HEK293T (cell line): ENCODE measurements around the gene ADD1.

Experiments
- ARNT ChIP-seq: fragments of 450-650 bp; IDR thresholded peaks from 2 replicates; pipeline ENCODE4 v1.6.1; 2017; ENCODE audit warnings: mild to moderate bottlenecking
- BHLHE40 ChIP-seq: fragments of 450-650 bp; IDR thresholded peaks from 2 replicates; pipeline ENCODE4 v1.6.1; 2016; ENCODE audit warnings: mild to moderate bottlenecking, moderate library complexity, borderline replicate concordance
- ELF4 ChIP-seq: fragments of 450-650 bp; IDR thresholded peaks from 2 replicates; pipeline ENCODE4 v1.6.1; 2017; ENCODE audit warnings: antibody characterized with exemption
- FOXK2 ChIP-seq: fragments of 450-650 bp; IDR thresholded peaks from 2 replicates; pipeline ENCODE4 v1.6.1; 2016; ENCODE audit warnings: mild to moderate bottlenecking
- FOXM1 ChIP-seq: fragments of 450-650 bp; IDR thresholded peaks from 2 replicates; pipeline ENCODE4 v1.6.1; 2017; ENCODE audit warnings: mild to moderate bottlenecking, borderline replicate concordance
- HDGF ChIP-seq: fragments of 450-650 bp; IDR thresholded peaks from 2 replicates; pipeline ENCODE4 v1.6.1; 2017; ENCODE audit warnings: antibody characterized with exemption, borderline replicate concordance
- L3MBTL2 ChIP-seq: fragments of 450-650 bp; conservative IDR thresholded peaks from 2 replicates; pipeline ENCODE4 v1.6.1; 2016; ENCODE audit warnings: mild to moderate bottlenecking
- LEF1 ChIP-seq: fragments of 450-650 bp; IDR thresholded peaks from 2 replicates; pipeline ENCODE4 v1.6.1; 2017; ENCODE audit warnings: mild to moderate bottlenecking, borderline replicate concordance
- NFRKB ChIP-seq: fragments of 450-650 bp; IDR thresholded peaks from 2 replicates; pipeline ENCODE4 v1.6.1; 2016; ENCODE audit warnings: mild to moderate bottlenecking, moderate library complexity
- SP1 ChIP-seq: fragments of 450-650 bp; IDR thresholded peaks from 2 replicates; pipeline ENCODE4 v1.6.1; 2017
- SUZ12 ChIP-seq: fragments of 450-650 bp; IDR thresholded peaks from 2 replicates; pipeline ENCODE4 v1.6.1; 2016; ENCODE audit warnings: mild to moderate bottlenecking
- TARDBP ChIP-seq: fragments of 450-650 bp; IDR thresholded peaks from 2 replicates; pipeline ENCODE4 v1.6.1; 2016
- ZNF384 ChIP-seq: fragments of 450-650 bp; IDR thresholded peaks from 2 replicates; pipeline ENCODE4 v1.6.1; 2016
- TF ChIP-seq, protein P1 (sequence below): fragments of 450-650 bp; IDR thresholded peaks from 2 replicates; pipeline ENCODE4 v1.6.1; 2016

- TF ChIP-seq, protein P1, sequence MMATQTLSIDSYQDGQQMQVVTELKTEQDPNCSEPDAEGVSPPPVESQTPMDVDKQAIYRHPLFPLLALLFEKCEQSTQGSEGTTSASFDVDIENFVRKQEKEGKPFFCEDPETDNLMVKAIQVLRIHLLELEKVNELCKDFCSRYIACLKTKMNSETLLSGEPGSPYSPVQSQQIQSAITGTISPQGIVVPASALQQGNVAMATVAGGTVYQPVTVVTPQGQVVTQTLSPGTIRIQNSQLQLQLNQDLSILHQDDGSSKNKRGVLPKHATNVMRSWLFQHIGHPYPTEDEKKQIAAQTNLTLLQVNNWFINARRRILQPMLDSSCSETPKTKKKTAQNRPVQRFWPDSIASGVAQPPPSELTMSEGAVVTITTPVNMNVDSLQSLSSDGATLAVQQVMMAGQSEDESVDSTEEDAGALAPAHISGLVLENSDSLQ: no peak
- TF ChIP-seq L3MBTL2 (no peak), TARDBP (no peak), BHLHE40 (no peak), SUZ12 (no peak), NFRKB (no peak), ARNT (no peak), ELF4 (no peak), ZNF384 (no peak), FOXM1 (no peak), HDGF (no peak), SP1 (no peak), FOXK2 (no peak), LEF1 (no peak)
These were observed 15.0 kb downstream of the ADD1 start for GRCh38 chr4:2858451-2859217.
